Measurements from ENCODE around the gene ASGR2. TPM values are rescaled to one million over a fixed set of nuclear protein-coding genes. Genes with fewer than 3 reads are reported as not detected.

The ASGR2 gene
- total RNA-seq, 2 donors from 2014 or later: 0.45 to 0.49 TPM

DNA sequence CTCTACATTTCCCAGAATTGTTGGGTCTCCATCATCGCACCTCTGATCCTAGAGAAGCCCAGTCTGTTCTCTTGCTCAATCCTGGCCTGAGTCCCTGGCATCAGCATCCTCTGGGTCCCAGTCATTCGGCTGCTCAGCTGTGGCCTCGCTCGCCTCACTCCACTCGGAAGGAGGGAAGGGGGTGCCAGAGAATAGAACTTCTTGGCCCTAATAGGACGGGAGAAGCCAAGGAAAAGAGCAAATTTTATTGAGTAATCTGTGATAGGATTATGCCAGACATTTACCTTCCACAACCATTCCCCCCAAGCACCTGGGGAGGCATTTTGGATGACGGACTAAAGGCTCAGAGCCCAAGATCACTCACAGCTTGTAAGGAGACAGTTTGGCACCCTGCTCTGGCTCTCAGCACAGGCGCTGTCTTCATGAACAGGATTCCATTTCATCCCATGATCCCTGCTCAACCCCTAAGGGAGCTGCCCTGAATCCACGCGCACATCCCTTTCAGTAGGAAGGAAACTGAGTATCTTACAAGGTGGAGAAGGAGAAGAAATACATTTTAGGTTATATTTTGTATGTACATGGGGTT lies 34.1 kb downstream of the ASGR2 start:
- intact Hi-C loops (cut with DNase I): no loop called here

DNA sequence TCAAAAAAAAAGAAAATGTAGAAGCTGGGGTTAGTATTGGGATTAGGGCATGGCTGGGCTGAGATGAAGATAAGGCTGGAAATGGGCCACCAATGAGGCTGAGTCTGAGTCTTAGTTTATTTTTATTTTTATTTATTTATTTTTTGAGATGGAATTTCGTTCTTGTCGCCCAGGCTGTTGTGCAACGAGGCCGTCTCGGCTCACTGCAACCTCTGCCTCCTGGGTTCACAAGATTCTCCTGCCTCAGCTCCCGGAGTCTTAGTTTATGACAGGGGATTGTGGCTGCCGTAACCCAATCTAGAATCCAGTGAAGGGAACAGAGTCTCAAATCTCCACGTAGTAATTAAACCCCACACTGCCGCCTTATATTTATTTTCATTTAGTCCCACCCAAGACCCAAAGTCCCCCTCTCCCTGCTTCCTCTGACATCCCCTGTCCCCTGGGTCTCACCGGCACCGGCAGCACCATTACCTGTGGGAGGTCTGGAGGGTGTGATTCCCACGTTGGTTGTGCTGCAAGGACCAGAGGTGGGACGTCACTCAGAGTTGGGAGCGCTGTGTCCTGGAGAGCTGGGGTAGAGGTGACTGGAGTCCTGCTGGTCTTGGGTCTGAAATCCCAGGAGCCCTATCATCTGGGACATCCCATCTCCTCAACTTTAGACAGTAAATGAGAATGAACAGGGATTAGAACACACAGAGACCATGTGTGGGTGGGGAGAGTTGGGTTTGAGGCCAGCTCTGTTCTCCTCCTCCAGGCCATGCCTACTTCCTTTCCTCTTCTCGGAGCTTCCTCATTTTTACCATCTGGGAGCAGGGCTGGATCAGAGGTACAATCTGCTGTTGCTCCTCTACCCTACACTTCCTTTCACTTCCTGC lies 34.8 kb downstream of the ASGR2 start, which contains the start of gene CLEC10A:
CLEC10A (minus strand) TSS at position 671 of the 875 bp plus-strand sequence. CDS start 1,439 bp downstream, outside the sequence.
- H3K9ac ChIP-seq (ENCODE audit: low read depth in 2 of 2, low read length in 2 of 2): peak within 1 kb of the TSS in 1 of 2 donors; percentile 12
- no peaks in the 10 kb centered on the region for H3K27me3 ChIP-seq
- no peak for DNase-seq
- H3K4me1 ChIP-seq: no peaks in the 10 kb centered on the region
- no peaks in the 10 kb centered on the region for H3K9me3 ChIP-seq
- H3K27ac ChIP-seq: no peak within 1 kb of the TSS
- intact Hi-C loops (cut with DNase I): no loop called here
- H3K36me3 ChIP-seq: no peaks in the 10 kb centered on the region
- no peak within 1 kb of the TSS for H3K4me3 ChIP-seq
- TF ChIP-seq, protein P1, sequence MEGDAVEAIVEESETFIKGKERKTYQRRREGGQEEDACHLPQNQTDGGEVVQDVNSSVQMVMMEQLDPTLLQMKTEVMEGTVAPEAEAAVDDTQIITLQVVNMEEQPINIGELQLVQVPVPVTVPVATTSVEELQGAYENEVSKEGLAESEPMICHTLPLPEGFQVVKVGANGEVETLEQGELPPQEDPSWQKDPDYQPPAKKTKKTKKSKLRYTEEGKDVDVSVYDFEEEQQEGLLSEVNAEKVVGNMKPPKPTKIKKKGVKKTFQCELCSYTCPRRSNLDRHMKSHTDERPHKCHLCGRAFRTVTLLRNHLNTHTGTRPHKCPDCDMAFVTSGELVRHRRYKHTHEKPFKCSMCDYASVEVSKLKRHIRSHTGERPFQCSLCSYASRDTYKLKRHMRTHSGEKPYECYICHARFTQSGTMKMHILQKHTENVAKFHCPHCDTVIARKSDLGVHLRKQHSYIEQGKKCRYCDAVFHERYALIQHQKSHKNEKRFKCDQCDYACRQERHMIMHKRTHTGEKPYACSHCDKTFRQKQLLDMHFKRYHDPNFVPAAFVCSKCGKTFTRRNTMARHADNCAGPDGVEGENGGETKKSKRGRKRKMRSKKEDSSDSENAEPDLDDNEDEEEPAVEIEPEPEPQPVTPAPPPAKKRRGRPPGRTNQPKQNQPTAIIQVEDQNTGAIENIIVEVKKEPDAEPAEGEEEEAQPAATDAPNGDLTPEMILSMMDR (IDR thresholded peaks at IDR 0.05): no peak

More for the DNA sequence above, 34.1 kb downstream of the ASGR2 start:
- no peak for DNase-seq
- Histone ChIP-seq H3K4me1 (no peaks in the 10 kb centered on the region), H3K9me3 (no peaks in the 10 kb centered on the region), H3K27me3 (no peaks in the 10 kb centered on the region), H3K36me3 (no peaks in the 10 kb centered on the region), H3K9ac (ENCODE audit: low read depth in 2 of 2, low read length in 2 of 2) (no peak overlapping the region), H3K27ac (no peak overlapping the region), H3K4me3 (no peak overlapping the region)
- TF ChIP-seq, protein P1 (IDR thresholded peaks at IDR 0.05): no peak

DNA sequence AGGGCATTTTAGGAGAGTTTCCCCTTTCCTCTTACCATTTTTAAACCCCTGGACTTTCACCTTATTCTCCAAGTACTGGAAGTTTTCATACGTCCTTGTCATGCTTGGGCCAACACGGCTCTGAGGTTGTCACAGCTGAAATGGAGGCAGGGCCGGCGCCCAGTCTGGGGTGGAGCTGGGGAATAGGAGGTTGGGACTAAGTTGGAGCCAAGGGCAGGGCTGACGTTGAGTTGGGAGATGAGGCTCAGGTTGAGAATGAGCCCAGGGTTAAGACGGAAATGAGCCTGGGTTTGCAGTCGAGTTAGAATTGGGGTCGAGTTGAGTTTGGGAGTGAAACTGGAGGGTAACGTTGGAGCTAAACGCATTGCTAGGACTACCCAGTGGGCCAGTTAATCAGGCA lies 35.9 kb downstream of the ASGR2 start:
- Histone ChIP-seq H3K36me3 (no peaks in the 10 kb centered on the region), H3K4me3 (no peak overlapping the region), H3K4me1 (no peaks in the 10 kb centered on the region), H3K9ac (ENCODE audit: low read depth in 2 of 2, low read length in 2 of 2) (no peak overlapping the region), H3K27me3 (no peaks in the 10 kb centered on the region), H3K27ac (no peak overlapping the region), H3K9me3 (no peaks in the 10 kb centered on the region)
- DNase-seq: no peak
- TF ChIP-seq, protein P1 (IDR thresholded peaks at IDR 0.05): no peak
- intact Hi-C loops (cut with DNase I): no loop called here

DNA sequence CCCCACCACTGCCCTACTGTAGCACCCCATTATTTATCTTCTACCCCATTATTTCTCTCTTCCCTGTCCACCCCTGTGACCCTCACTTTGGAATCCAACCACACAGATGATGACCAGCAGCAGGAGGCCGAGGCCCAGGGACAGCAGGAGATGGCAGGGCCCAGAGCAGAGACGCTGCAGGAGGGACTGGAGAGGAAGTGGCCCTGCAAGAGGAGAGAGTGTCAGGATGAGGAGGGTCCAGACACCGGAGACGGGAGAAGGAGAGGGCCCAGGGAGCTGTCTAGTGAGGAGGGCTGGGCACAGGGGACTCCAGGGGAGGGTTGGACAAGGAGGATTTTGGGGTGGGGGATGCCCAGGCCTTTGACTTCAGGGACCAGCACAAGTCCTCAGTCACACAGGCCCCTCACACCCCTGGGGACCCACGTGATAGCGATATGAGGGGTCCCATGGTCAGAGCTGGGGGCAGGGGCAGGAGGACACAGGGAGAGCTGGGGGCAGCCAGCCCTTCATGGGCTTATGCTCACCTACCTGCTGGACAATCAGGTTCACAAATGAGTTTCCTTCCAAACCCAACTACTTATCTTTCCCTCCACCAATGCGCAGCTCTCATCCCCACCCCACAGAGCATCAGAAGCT lies 36.6 kb downstream of the ASGR2 start:
- no peaks in the 10 kb centered on the region for H3K9me3 ChIP-seq
- H3K4me3 ChIP-seq: no peak overlapping the region
- H3K27ac ChIP-seq: no peak overlapping the region
- no peaks in the 10 kb centered on the region for H3K27me3 ChIP-seq
- H3K4me1 ChIP-seq: no peaks in the 10 kb centered on the region
- TF ChIP-seq, protein P1 (IDR thresholded peaks at IDR 0.05): no peak
- intact Hi-C loops (cut with DNase I): no loop called here
- no peaks in the 10 kb centered on the region for H3K36me3 ChIP-seq
- H3K9ac ChIP-seq (ENCODE audit: low read depth in 2 of 2, low read length in 2 of 2): peak overlapping the region in 1 of 2 donors; percentile 35
- no peak for DNase-seq

DNA sequence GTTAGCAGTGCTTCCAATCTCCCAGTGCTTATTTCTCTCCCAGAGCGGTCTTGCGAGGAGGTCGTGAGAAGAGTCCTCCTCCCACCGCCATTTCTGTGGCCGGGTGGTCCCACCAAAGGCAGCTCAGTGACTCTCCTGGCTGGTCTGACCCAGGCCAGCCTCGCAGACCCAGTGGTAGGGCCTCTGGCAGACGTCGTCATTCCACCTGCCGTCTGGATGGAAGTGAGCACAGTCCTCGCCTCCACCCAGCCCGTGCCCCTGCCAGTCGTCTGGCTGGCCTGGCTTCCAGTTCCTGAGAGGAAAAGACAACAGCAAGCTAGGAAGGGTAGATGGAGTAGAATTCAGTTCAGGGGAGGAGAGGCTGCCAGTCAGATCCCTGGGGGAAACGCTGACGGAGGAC lies 39.7 kb downstream of the ASGR2 start:
- no peak for DNase-seq
- no peak overlapping the region for H3K9ac ChIP-seq (ENCODE audit: low read depth in 2 of 2, low read length in 2 of 2)
- H3K4me3 ChIP-seq: no peak overlapping the region
- H3K27ac ChIP-seq: no peak overlapping the region
- no peaks in the 10 kb centered on the region for H3K27me3 ChIP-seq
- intact Hi-C loops (cut with DNase I): no loop called here
- TF ChIP-seq, protein P1 (IDR thresholded peaks at IDR 0.05): no peak
- no peaks in the 10 kb centered on the region for H3K4me1 ChIP-seq
- H3K36me3 ChIP-seq: no peaks in the 10 kb centered on the region
- H3K9me3 ChIP-seq: no peaks in the 10 kb centered on the region

Measured in colonic mucosa (tissue), 4 donors.